Mucosa of gallbladder (tissue), 1 donor: ENCODE data around the gene CHPF2. TPM values are rescaled to one million over a fixed set of nuclear protein-coding genes. Genes with fewer than 3 reads are reported as not detected.

ENCODE experiments used
- DNase-seq: peaks from one replicate; pipeline ENCODE4 v3.0.0-alpha.2; 2020; ENCODE audit warnings: low spot score
- total RNA-seq: library from RNA; stranded (reverse); gene quantifications from one replicate; pipeline ENCODE4 v1.2.1, GENCODE V29; 2021
- donor health status: DM: no; HTN: no; CAD: no.

The CHPF2 gene
- total RNA-seq, 1 donor from 2014 or later = 52.3 TPM

DNA sequence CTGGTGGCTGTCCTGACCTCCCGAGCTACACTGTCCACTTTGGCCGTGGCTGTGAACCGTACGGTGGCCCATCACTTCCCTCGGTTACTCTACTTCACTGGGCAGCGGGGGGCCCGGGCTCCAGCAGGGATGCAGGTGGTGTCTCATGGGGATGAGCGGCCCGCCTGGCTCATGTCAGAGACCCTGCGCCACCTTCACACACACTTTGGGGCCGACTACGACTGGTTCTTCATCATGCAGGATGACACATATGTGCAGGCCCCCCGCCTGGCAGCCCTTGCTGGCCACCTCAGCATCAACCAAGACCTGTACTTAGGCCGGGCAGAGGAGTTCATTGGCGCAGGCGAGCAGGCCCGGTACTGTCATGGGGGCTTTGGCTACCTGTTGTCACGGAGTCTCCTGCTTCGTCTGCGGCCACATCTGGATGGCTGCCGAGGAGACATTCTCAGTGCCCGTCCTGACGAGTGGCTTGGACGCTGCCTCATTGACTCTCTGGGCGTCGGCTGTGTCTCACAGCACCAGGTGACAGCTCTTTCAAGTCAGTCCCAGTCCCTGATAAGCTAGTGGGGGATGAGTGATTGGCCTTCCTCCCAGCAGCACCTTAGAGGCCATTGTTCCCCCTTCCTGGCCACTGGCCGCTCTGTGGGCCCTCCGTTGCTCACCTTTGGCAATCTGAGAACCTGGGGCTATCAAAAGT is 3.0 kb downstream of the CHPF2 start:
- DNase-seq = no peak

DNA sequence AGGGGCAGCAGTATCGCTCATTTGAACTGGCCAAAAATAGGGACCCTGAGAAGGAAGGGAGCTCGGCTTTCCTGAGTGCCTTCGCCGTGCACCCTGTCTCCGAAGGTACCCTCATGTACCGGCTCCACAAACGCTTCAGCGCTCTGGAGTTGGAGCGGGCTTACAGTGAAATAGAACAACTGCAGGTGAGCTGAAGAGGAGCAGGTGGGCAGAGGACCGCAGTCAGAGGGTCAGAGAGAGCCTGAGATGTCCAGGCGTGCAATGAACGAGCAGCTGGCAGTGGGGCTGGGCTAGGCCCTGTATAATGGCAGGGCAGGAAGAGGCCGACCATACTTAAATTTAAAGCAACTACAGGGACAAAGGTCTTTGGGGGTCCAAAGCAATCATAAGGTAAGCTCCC is 4.1 kb downstream of the CHPF2 start:
- no peak for DNase-seq

DNA sequence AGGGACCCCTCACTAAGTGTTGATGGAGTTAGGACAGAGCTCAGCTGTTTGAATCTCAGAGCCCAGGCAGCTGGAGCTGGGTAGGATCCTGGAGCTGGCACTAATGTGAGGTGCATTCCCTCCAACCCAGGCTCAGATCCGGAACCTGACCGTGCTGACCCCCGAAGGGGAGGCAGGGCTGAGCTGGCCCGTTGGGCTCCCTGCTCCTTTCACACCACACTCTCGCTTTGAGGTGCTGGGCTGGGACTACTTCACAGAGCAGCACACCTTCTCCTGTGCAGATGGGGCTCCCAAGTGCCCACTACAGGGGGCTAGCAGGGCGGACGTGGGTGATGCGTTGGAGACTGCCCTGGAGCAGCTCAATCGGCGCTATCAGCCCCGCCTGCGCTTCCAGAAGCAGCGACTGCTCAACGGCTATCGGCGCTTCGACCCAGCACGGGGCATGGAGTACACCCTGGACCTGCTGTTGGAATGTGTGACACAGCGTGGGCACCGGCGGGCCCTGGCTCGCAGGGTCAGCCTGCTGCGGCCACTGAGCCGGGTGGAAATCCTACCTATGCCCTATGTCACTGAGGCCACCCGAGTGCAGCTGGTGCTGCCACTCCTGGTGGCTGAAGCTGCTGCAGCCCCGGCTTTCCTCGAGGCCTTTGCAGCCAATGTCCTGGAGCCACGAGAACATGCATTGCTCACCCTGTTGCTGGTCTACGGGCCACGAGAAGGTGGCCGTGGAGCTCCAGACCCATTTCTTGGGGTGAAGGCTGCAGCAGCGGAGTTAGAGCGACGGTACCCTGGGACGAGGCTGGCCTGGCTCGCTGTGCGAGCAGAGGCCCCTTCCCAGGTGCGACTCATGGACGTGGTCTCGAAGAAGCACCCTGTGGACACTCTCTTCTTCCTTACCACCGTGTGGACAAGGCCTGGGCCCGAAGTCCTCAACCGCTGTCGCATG is 5.2 kb downstream of the CHPF2 start:
- DNase-seq = no peak

DNA sequence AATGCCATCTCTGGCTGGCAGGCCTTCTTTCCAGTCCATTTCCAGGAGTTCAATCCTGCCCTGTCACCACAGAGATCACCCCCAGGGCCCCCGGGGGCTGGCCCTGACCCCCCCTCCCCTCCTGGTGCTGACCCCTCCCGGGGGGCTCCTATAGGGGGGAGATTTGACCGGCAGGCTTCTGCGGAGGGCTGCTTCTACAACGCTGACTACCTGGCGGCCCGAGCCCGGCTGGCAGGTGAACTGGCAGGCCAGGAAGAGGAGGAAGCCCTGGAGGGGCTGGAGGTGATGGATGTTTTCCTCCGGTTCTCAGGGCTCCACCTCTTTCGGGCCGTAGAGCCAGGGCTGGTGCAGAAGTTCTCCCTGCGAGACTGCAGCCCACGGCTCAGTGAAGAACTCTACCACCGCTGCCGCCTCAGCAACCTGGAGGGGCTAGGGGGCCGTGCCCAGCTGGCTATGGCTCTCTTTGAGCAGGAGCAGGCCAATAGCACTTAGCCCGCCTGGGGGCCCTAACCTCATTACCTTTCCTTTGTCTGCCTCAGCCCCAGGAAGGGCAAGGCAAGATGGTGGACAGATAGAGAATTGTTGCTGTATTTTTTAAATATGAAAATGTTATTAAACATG is 6.0 kb downstream of the CHPF2 start:
- DNase-seq = no peak

DNA sequence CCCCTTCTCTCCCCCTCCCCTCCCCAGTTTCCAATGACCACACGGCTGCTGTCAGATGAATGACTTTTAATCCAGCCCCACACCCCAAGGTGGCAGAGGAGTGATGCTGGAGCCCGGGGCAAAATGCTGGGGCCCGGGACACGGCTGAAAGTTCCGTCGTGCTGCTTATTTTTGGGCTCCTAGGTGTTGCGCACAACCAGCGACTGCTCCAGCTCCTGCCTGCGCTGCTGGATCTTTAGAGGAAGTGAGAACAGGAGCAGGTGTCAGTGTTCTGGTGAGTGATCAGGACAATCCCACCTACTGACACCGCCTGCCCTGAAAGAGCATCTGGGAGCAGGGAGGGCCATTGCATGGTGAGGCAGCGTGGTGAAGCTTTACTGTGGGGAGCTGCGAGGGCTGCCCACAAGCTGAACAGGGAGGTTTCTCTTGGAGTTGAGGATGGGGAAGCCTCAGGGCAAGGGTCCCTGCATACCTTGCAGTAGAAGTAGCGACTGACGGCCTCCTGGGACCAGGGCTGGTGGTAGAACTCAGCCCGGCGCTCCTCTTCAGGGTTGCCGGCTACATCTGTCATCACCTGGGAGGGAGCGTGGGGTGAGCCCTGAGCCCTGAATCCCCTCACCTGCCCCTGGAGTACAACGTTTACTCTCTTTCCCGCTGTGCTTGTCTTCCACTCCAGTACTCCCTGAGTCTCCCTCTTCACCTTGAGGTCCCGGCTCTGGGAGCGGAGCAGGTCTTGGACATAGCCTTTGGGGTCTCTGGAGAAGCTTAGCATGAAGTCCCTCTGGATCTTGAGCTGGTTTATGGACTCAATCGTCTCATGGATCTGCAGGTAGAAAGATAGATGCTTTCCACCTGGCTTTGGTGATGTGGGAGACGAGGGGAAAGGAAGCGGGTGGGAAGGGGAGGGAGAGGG is 6.9 kb downstream of the CHPF2 start:
- DNase-seq = no peak

DNA sequence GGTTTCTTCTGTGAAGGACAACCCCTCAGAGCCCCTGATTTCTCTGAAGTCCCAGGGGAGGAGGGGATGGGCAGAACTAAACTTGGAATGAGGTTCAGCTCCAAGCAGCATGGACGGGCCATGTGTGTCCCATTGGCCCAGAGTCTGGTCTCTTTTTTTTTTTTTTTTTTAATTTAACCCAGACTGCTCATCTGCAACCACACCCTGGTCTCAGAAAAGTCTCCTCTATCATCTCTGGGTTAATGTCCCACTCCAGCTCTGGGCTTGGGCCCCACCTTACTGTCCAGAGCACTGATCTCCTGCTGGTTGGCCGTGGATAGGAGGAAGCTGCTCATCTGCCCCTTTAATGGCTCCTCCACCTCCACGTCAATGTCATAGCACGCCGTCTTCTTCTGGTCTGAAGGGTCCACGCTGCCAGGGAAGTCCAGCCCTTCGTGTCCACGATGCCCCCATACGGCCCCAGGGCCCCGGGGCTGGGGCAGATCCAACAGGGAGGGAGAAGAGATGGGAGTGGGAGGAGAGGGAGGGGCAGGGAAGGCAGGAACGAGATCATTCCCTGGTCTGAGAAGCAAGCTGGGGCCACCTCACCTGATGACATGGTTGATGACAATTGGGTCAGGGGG is 7.7 kb downstream of the CHPF2 start:
- DNase-seq = no peak

DNA sequence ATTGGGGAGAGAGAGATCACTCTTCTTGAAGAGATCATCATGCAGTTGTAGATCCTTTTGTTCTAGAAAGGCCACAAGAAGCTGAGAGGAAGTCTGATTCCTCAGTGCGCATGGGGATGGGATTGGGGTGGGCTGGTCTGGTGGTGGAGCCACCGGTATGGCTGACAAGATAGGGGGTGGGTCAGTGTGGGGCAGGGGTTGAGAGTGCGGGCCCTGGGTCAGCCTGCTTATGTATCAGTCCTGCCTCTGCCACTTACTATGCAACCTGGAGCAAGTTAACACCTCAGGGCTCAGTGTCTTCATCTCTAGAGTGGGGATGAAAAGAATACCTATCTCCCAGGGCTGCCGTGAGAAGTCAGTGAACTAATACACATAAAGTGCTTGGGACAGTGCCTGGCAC is 8.3 kb downstream of the CHPF2 start:
- no peak for DNase-seq

DNA sequence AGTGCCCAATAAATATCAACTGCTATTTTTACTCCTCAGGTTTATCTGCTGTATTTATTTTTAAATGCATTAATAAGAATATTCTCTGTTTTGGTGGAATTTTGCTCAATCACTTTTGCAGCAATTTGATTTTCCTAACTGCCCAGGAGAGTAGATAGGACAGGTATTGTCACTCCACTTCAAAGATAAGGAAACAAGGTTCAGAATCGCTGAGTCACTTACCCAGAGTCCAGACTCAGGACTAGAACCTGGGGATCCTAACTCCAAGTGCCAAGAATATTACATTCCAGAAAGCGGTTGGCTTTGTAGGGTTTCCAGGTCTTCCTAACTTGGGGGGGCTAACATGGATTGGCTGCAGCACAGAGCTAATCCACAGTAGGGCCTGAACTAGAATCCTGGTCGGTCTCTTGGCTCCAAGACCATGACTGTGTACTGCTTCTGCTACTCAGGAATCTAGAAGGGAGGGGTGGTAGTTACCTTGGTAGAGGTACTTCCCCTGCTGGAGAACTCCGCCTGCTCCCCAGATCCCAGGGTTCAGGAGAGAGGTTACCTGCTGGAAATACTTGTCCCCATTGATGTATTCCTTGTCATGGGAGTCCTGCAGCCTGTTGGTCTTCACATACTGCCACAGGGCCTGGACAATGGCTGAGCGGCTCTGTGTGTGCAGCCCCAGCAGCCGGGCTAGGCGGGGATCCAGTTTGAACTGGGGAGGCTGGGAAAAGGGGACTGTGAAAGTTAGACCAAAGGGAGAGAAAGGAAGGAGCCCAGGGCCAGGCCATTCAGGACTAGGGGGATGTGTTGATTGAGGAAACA is 8.9 kb downstream of the CHPF2 start:
- no peak for DNase-seq

DNA sequence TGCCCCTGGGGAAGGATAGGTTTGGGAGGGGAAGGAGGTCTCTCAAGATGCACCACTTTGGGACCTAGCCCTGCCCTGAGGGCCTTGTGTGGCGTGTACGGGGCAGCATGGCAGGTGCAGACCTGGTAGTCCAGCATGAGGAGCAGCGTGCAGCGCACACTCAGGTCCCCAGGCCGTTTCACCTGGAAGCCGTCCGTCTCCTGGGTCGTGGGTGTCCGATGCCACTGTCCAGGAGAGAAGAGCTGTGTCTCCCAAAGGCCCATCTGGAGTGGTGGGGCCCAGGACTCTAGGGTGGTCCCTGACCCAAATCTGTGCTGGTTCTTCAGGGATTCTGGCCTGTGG is 9.4 kb downstream of the CHPF2 start:
- no peak for DNase-seq

DNA sequence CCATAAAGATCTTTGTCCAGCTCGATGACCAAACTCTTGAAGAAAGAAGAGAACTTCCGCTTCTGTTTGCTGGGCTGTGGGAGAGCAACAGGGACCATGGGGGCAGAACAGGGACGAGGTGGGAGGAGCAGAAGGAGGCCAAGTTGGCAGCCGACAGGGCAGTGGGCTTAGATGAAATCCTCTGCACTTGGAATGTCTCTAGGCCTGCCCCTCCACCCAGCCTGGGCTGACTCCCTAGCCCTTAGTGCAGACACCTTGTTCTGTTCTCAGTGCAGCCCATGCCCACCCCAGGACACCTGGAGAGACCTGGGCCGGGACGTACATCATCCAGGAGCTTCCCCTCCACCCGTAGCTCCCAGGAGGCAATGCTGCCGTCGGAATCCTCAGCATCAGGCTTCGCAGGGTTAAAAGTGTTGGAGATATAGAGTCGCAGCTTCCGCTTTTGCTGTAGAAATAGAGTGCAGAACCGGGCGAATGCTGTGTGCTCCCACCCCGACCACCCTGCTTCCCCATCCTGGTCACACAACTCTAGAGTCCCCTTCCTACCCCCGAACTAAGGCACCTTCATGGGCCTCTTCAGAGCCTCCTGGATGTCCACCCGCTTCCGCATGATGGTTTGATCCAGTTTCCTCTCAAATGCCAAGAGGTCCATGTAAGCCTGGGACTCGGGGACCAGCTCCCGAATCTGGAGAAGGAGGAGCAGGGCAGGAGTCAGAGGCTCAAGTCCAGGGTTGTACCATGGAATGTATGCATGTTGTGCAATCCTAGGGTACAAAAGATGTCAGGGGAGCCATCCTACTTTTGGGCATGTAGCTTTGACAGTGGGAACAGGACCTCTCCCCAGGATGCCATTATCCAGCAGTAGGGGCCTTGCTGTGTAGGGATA is 10.1 kb downstream of the CHPF2 start:
- DNase-seq = no peak

DNA sequence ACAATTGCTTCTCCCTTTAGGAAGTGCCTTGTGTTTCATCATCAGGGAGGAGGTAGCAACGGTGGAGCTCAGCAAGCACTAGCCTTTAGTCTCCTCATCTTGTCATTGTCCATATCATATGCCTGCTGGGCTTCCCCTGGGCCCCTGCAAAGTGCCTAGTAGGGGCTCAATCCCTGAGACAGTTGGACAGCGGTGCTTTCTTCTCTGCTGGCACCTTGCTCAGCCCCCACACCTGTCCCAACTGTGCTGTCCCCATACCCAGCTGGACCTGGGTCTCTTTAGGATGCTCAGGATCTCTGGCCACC is 10.7 kb downstream of the CHPF2 start:
- no peak for DNase-seq

DNA sequence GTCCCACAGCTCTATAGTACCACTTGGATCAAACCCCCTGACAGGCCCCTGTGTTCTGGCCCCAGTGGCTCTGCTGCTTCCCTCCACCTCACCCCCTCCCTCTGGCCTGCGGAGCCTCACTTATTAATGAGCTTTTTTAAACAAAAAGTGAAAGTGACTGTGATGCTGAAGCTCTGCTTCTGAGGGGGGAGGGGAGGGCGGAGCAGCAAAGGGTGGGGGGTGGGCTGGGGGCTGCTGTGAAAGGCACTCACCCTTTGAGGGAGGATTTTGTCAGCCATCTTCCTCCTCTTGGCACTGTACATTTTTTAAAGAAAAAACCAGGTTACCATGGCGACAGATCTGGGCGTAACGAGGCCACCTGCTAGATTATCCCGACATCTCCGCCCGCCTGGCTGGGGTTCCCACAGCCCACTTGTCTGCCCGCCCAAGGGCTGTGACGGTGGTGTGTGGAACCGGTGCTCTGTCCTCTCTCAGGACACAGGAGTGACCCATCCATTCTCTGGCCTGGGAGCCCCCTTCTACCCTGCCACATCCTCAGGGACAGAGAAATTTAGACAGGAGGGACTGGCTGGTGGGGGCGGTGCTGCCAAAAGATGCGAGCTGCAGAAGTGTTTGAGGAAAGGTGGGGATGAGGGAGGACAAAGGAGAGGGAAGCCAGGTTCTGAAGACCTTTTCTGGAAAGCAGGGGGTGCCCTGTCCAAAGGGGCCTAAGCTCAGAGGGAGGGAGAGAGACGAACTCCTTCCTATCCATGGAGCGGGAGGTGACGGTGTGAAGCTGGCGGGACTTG is 11.3 kb downstream of the CHPF2 start:
- DNase-seq = no peak

DNA sequence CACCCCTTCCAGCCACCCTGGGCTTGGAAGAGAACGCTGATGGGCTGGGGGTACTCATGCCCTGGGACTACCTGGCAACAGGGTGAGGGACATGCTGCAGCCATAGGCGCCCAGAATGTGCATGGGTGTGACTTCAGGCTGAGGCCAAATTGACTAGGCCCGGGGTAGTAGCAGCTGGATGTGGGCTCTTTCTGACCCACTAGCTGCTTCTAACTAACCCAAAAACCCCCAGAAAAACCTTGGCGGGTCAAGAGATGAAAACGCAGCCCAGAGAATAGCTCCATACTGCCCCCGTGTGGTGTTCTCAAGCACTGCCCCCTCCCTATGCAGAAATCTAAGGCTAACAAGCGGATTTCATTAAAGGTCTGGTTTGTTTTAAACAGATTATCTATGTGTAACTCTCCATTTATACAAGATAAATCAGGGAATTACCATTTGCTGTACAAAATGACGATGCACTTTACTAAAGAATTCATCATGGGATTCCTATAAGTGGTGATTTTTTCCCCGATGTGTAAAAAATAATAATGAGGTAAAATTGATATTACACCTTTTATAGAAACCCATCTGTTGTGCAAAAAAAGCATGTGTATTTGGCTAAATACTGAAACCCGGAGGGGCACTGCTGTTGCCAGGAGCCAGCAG is 12.0 kb downstream of the CHPF2 start:
- DNase-seq = peak; percentile 59

DNA sequence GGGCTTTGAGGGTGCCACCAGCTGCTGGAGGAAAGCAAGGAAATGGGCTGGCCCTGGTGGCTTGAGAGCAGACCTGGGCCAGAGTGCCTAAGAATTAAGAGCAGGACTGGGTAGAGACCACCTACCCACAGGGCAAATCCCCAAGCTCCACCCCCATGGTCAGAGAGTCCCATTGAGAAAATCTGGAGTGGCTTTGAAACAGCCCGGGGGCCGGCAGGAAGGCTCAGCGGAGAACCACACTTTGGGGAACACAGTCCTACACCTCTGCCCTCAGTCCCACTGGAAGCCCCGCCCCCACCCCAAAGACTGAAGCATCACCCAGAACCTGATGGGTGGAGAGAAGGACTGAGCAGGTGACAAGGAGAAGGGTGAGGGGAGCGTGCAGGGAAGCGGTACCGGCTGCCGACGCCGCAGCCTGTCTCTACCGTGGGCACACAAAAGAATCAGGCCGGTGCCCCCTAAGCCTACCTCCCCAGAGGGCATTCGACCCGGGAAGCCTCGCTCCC is 12.6 kb downstream of the CHPF2 start:
- no peak for DNase-seq

DNA sequence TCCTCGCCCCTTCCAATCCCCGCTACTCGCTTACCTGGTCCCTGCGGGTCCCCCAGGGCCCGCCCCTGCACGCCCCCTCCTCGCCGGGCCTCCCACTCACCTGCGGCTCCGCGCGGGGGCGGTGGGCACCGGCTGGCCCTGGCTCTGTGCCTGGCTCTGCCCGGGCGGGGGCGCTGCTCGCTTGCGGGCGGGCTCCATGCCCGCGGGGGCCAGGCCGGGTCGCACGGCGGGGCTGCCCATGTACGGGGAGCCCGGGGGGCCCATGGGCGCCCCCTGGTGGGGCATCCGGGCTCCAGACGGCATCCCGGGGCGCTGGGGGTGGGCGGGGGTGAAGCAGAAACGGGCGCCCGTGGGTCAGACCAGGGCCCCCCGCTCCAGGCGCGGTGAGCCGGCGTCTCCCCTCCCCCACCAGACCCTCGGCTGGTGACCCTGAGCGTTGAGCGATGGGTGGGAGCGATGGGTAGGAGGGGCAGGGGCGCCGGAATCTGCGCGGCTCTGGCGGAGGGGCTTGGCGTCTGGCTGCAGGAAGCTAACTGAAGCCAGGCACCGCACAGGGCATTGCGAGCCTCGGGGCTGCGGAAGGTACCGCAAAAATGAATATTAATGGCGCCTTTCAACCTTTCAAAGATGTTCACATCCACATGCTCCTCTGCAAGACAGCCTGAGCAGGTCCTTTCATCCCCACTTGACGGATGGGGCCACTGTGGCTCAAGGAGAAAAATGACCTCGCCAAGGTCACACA is 13.2 kb downstream of the CHPF2 start:
- DNase-seq = no peak

DNA sequence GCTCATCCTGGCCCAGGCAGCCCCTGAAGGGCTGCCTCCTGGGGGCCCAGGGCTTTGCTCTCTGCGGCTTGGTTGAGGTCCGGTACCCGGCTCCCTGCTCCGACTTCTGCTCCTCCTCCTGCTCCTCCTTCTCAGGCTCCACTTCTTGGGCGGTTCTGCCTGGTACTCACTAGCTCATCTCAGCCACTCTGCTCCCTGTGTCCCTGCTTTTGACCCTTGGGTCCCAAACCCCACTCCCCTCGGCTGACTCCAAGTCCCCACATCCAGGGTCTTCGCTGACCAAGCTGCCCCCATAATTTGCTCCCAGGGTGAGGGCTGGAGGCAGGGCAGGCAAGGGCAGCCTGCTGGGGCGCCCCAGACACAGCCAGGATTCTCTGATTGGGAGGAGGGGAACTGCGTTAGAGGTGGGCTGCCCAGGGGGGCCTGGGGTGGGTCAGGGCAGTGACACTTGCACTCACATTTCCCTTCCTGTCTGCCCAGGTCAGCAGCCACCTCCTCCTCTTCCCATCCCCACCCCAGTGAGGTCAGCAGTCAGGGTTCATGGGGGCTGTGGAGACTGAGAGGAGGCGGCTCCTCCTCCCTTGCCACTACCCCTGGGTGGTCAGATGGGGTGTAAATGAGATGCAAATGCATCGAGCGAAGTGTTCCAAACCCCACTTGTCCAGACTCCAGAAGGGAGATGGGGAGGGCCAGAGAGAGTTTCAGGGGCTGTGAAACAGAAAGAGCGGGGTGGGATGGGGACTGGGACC is 14.0 kb downstream of the CHPF2 start:
- DNase-seq = no peak
